Measurements from ENCODE around the gene ZNF616.

Gene ZNF616

DNA sequence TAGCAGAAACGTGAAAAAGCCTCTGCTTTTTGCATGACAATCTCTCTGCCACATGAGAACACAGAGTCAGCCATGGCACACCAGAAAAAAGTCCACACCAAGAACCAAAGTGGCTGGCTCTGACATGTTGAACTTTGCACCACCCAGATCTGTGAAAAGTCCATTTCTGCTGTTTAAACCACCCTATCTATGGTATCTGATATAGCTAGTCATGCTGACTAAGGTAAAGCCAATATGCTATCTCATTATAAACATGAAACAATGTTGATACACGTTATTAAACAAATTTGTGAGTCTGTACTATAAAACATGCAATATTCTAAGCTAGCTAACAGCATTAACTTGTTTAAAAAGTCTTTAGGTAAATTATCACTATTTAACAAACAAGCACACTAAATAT, 70.1 kb downstream of the ZNF616 start:
- H3K9me3 ChIP-seq (ENCODE audit: control insufficient read depth in 2 of 2, low read length in 2 of 2) = peaks cover 65 to 69% of the 10 kb centered on the region in 2 donors
- H3K27me3 ChIP-seq (ENCODE audit: control insufficient read depth in 2 of 2, insufficient read depth in 2 of 2, low read length in 2 of 2) = no peaks in the 10 kb centered on the region
- no peak overlapping the region for H3K9ac ChIP-seq (ENCODE audit: low read depth in 1 of 2, low read length in 2 of 2)
- H3K4me1 ChIP-seq (ENCODE audit: control insufficient read depth in 2 of 2, insufficient read depth in 2 of 2, low read length in 2 of 2) = no peaks in the 10 kb centered on the region
- H3K36me3 ChIP-seq (ENCODE audit: control insufficient read depth in 2 of 2, insufficient read depth in 2 of 2, low read length in 2 of 2) = peaks cover 64 to 78% of the 10 kb centered on the region in 2 donors
- no peak overlapping the region for H3K27ac ChIP-seq (ENCODE audit: low read depth in 2 of 2, low read length in 2 of 2)
- H3K4me3 ChIP-seq (ENCODE audit: low read length in 2 of 2) = peak overlapping the region; percentile 5 to 10

DNA sequence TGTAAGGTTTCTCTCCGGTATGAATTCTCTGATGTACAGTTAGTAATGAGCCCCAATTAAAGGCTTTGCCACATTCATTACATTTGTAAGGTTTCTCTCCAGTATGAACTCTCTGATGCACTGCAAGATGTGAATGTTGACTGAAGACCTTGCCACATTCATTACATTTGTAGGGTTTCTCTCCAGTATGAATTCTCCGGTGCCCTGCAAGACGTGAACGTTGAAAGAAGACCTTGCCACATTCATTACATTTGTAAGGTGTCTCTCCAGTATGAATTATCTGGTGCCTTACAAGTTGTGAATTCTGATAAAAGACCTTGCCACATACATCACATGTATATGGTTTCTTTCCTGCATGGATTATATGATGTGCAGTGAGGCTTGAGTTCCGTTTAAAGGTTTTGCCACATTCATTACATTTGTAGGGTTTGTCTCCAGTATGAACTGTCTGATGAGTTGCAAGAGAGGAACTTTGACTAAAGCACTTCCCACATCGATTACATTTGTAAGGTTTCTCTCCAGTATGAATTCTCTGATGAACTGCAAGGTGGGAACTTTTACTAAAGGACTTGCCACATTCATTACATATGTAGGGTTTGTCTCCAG, 73.4 kb downstream of the ZNF616 start:
- H3K4me1 ChIP-seq (ENCODE audit: control insufficient read depth in 2 of 2, insufficient read depth in 2 of 2, low read length in 2 of 2) = no peaks in the 10 kb centered on the region
- no peaks in the 10 kb centered on the region for H3K27me3 ChIP-seq (ENCODE audit: control insufficient read depth in 2 of 2, insufficient read depth in 2 of 2, low read length in 2 of 2)
- H3K4me3 ChIP-seq (ENCODE audit: low read length in 2 of 2) = peak overlapping the region in 1 of 2 donors; percentile 18
- peaks cover 52 to 55% of the 10 kb centered on the region in 2 donors for H3K36me3 ChIP-seq (ENCODE audit: control insufficient read depth in 2 of 2, insufficient read depth in 2 of 2, low read length in 2 of 2)
- peaks cover 64 to 73% of the 10 kb centered on the region in 2 donors for H3K9me3 ChIP-seq (ENCODE audit: control insufficient read depth in 2 of 2, low read length in 2 of 2)
- H3K27ac ChIP-seq (ENCODE audit: low read depth in 2 of 2, low read length in 2 of 2) = no peak overlapping the region
- no peak overlapping the region for H3K9ac ChIP-seq (ENCODE audit: low read depth in 1 of 2, low read length in 2 of 2)

DNA sequence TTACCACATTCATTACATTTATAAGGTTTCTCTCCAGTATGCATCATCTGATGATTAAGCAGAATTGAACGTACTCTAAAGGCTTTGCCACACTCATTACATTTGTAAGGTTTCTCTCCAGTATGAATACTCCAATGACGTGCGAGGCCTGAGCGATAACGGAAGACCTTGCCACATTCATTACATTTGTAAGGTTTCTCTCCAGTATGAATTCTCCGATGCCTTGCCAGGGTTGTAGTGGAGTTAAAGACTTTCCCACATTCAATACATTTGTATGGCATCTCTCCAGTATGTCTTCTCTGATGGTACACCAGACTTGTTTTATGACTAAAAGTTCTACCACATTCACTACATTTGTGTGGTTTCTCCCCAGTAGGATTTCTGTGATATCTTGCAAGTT, 74.3 kb downstream of the ZNF616 start:
- Histone ChIP-seq H3K36me3 (ENCODE audit: control insufficient read depth in 2 of 2, insufficient read depth in 2 of 2, low read length in 2 of 2) (peaks cover 44 to 50% of the 10 kb centered on the region in 2 donors), H3K4me1 (ENCODE audit: control insufficient read depth in 2 of 2, insufficient read depth in 2 of 2, low read length in 2 of 2) (no peaks in the 10 kb centered on the region), H3K9me3 (ENCODE audit: control insufficient read depth in 2 of 2, low read length in 2 of 2) (peaks cover 61 to 66% of the 10 kb centered on the region in 2 donors), H3K27ac (ENCODE audit: low read depth in 2 of 2, low read length in 2 of 2) (no peak overlapping the region), H3K9ac (ENCODE audit: low read depth in 1 of 2, low read length in 2 of 2) (no peak overlapping the region), H3K27me3 (ENCODE audit: control insufficient read depth in 2 of 2, insufficient read depth in 2 of 2, low read length in 2 of 2) (no peaks in the 10 kb centered on the region), H3K4me3 (ENCODE audit: low read length in 2 of 2) (peak overlapping the region in 1 of 2 donors; percentile 11)
